B cell (primary cell): ENCODE data around the gene ERLIN1. TPM values are rescaled to one million over a fixed set of nuclear protein-coding genes. Genes with fewer than 3 reads are reported as not detected.

Source experiments
- ATAC-seq: fragments of 200-7000 bp; cut with Tn5 transposase; one replicate; pipeline ENCODE4 v1.10.0; 2021; ENCODE audit warnings: low read depth, mild to moderate bottlenecking, moderate number of reproducible peaks, moderate library complexity
- CTCF ChIA-PET: fragments of 350-600 bp; sonication (Branson Sonifier 250); formaldehyde crosslinking; loops from one replicate; lab custom pipeline; 2021; ENCODE audit warnings: antibody characterized with exemption, inconsistent platforms; lab: Charles Lee
- POLR2A ChIA-PET: fragments of 350-600 bp; sonication (Branson Sonifier 250); formaldehyde crosslinking; loops from one replicate; lab custom pipeline; 2021; ENCODE audit warnings: antibody characterized with exemption; lab: Charles Lee
- DNase-seq: peaks from one replicate; pipeline ENCODE4 v3.0.0; 2013
- H2AFZ ChIP-seq: 2 replicates; pipeline ENCODE4 v1.6.1; 2012; ENCODE audit warnings: mild to moderate bottlenecking, low read depth, low read length; ENCODE audit not compliant: insufficient read depth, poor library complexity, severe bottlenecking
- H3K27ac ChIP-seq, 2 donors: 1 replicate in 1 of 2; 2 replicates in 1 of 2; pipeline ENCODE4 v1.5.1; 2012 to 2013; ENCODE audit warnings: low read length in 2 of 2, mild to moderate bottlenecking in 2 of 2, moderate library complexity in 1 of 2
- H3K27me3 ChIP-seq, 4 experiments: fragments of 200-600 bp in 1 of 4; sonication (generic) in 1 of 4; replicated peaks in 1 of 4; 1 replicate in 2 of 4; 2 replicates in 2 of 4; pipeline versions ENCODE4 v1.6.1 to v1.7.0; 2013 to 2016; ENCODE audit warnings: low read length in 3 of 4, mild to moderate bottlenecking in 2 of 4, mixed read lengths in 1 of 4, moderate library complexity in 1 of 4; ENCODE audit not compliant: insufficient read depth in 4 of 4, control insufficient read depth in 3 of 4; ENCODE audit errors: control extremely low read depth in 1 of 4
- H3K36me3 ChIP-seq, 2 experiments: replicated peaks in 1 of 2; 1 replicate in 1 of 2; 2 replicates in 1 of 2; pipeline versions ENCODE4 v1.6.1 to v1.7.1; 2013; ENCODE audit warnings: low read length in 1 of 2; ENCODE audit not compliant: insufficient read depth in 2 of 2, control insufficient read depth in 1 of 2; ENCODE audit errors: control extremely low read depth in 1 of 2, extremely low read depth in 1 of 2
- H3K4me1 ChIP-seq, 2 donors: fragments of 200-600 bp in 1 of 2; sonication (generic) in 1 of 2; 1 replicate in 1 of 2; 2 replicates in 1 of 2; pipeline versions ENCODE4 v1.5.1 to v1.6.1; 2013 to 2017; ENCODE audit warnings: low read length in 2 of 2; ENCODE audit not compliant: control insufficient read depth in 2 of 2, insufficient read depth in 2 of 2
- H3K4me2 ChIP-seq: replicated peaks from 2 replicates; pipeline ENCODE3; 2012; ENCODE audit warnings: mild to moderate bottlenecking, low read depth, low read length; ENCODE audit not compliant: poor library complexity, severe bottlenecking
- H3K4me3 ChIP-seq, 5 experiments: fragments of 200-600 bp in 1 of 5; sonication (generic) in 1 of 5; 1 replicate in 3 of 5; 2 replicates in 2 of 5; pipeline versions ENCODE4 v1.5.1 to v1.7.0; 2011 to 2016; ENCODE audit warnings: low read length in 4 of 5, mild to moderate bottlenecking in 4 of 5, low read depth in 2 of 5, control low read depth in 1 of 5, moderate library complexity in 1 of 5; ENCODE audit not compliant: insufficient read depth in 1 of 5; ENCODE audit errors: control extremely low read depth in 1 of 5, extremely low read depth in 1 of 5
- H3K79me2 ChIP-seq: fragments of 200-600 bp; sonication (generic); one replicate; pipeline ENCODE4 v1.6.0; 2016; ENCODE audit warnings: low read length; ENCODE audit not compliant: control insufficient read depth, insufficient read depth
- H3K9ac ChIP-seq: fragments of 200-600 bp; sonication (generic); 2 replicates; pipeline ENCODE4 v1.6.1; 2017; ENCODE audit warnings: mild to moderate bottlenecking, low read length, moderate library complexity
- H3K9me3 ChIP-seq, 3 donors: one replicate each; pipeline versions ENCODE4 v1.6.1 to v1.7.1; 2013; ENCODE audit warnings: low read length in 2 of 3; ENCODE audit not compliant: control insufficient read depth in 2 of 3, insufficient read depth in 1 of 3; ENCODE audit errors: control extremely low read depth in 1 of 3
- H4K20me1 ChIP-seq: 2 replicates; pipeline ENCODE4 v1.6.0; 2012; ENCODE audit warnings: mild to moderate bottlenecking, low read length; ENCODE audit not compliant: insufficient read depth, control insufficient read depth, poor library complexity, severe bottlenecking
- H3K27ac Mint-ChIP-seq: one replicate; pipeline ENCODE4 v1.8.0; 2021; ENCODE audit warnings: mixed read lengths
- H3K27me3 Mint-ChIP-seq: one replicate; pipeline ENCODE4 v1.8.0; 2021; ENCODE audit warnings: mixed read lengths
- H3K4me1 Mint-ChIP-seq: one replicate; pipeline ENCODE4 v1.8.0; 2021; ENCODE audit warnings: mixed read lengths
- H3K4me3 Mint-ChIP-seq: one replicate; pipeline ENCODE4 v1.8.0; 2021; ENCODE audit warnings: mixed read lengths
- H3K9me3 Mint-ChIP-seq: one replicate; pipeline ENCODE4 v1.8.0; 2022; ENCODE audit warnings: mixed read lengths; ENCODE audit not compliant: insufficient read depth
- EZH2 ChIP-seq: IDR thresholded peaks from 2 replicates; pipeline ENCODE4 v1.6.1; 2012; ENCODE audit warnings: borderline replicate concordance, low read depth, mild to moderate bottlenecking, moderate library complexity, low read length; ENCODE audit not compliant: insufficient read depth, poor library complexity, severe bottlenecking
- WGBS: methylation state at CpG from one replicate; pipeline ENCODE4 v1.1.5; 2013; ENCODE audit warnings: missing lambda C conversion rate; ENCODE audit not compliant: insufficient coverage; 5-methylcytosine and 5-hydroxymethylcytosine counted together
- intact Hi-C: fragments of 100-400 bp; cut with micrococcal nuclease; formaldehyde crosslinking; loops from one replicate; pipeline ENCODE4 v1.10.0; 2022
- polyA plus RNA-seq: library from polyadenylated mRNA; depleted of rRNA; stranded (reverse); fragments of >200 nt; gene quantifications from 2 replicates; pipeline ENCODE4 v1.2.3, GENCODE V29; 2012
- total RNA-seq, 2 donors: library from RNA; stranded (reverse); fragments of 120-200 nt in 1 of 2; gene quantifications; 1 replicate in 1 of 2; 2 replicates in 1 of 2; pipeline versions ENCODE4 v1.2.3 to v1.2.4, GENCODE V29; 2013 to 2022
- TF ChIP-seq, protein P1 (sequence below): fragments of 200-600 bp; IDR thresholded peaks from one replicate; pipeline ENCODE4 v1.8.0; 2022; ENCODE audit warnings: antibody characterized with exemption, mild to moderate bottlenecking

ERLIN1 gene
- total and polyA plus RNA-seq, 2 donors (not counting 1 experiment from before 2014, with no cell fraction given): 4.3 to 9.0 TPM

DNA sequence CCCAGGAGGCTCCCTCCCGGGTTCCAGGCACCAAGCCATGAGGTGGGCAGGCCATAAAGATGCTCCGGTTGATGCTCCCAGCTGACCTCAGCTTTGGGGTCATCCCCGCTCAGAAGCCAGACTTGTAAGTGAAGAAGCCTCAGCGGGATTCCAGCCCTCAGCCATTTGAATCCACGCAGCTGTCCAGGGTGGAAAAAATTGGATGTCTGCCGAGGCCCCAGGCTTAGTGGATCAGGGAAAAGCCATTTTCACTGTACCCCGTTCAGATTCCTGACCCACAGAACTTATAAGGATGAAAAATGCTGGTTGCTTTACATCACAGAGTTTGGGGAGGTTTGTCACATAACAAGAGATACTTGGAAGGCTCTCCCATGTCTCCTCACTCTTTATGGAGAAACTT, 55.0 kb downstream of the ERLIN1 start:
- TF ChIP-seq, protein P1, sequence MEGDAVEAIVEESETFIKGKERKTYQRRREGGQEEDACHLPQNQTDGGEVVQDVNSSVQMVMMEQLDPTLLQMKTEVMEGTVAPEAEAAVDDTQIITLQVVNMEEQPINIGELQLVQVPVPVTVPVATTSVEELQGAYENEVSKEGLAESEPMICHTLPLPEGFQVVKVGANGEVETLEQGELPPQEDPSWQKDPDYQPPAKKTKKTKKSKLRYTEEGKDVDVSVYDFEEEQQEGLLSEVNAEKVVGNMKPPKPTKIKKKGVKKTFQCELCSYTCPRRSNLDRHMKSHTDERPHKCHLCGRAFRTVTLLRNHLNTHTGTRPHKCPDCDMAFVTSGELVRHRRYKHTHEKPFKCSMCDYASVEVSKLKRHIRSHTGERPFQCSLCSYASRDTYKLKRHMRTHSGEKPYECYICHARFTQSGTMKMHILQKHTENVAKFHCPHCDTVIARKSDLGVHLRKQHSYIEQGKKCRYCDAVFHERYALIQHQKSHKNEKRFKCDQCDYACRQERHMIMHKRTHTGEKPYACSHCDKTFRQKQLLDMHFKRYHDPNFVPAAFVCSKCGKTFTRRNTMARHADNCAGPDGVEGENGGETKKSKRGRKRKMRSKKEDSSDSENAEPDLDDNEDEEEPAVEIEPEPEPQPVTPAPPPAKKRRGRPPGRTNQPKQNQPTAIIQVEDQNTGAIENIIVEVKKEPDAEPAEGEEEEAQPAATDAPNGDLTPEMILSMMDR: no peak
- no peak for TF ChIP-seq EZH2
- Histone ChIP-seq H3K4me2 (no peak overlapping the region), H3K27ac (no peak overlapping the region), H3K79me2 (no peaks in the 10 kb centered on the region), H2AFZ (no peak overlapping the region), H3K4me3 (no peak overlapping the region), H3K27me3 (peaks cover 0 to 4% (median 0%) of the 10 kb centered on the region in 4 experiments), H3K9me3 (peaks cover 0 to 12% (median 9%) of the 10 kb centered on the region in 3 donors), H4K20me1 (no peaks in the 10 kb centered on the region), H3K36me3 (no peaks in the 10 kb centered on the region), H3K9ac (no peak overlapping the region), H3K4me1 (no peaks in the 10 kb centered on the region)
- peaks cover 3% of the 10 kb centered on the region for H3K9me3 Mint-ChIP-seq
- peaks cover 26% of the 10 kb centered on the region for H3K27me3 Mint-ChIP-seq
- 97% methylated on average over 5 of the region's 7 CpGs for WGBS
- no peak for DNase-seq
- ChIA-PET CTCF (no interaction called here), POLR2A (no interaction called here)
- intact Hi-C loops: no loop called here
- H3K4me1 Mint-ChIP-seq: no peaks in the 10 kb centered on the region
- no peak overlapping the region for H3K4me3 Mint-ChIP-seq
- no peak overlapping the region for H3K27ac Mint-ChIP-seq
- no peak for ATAC-seq

DNA sequence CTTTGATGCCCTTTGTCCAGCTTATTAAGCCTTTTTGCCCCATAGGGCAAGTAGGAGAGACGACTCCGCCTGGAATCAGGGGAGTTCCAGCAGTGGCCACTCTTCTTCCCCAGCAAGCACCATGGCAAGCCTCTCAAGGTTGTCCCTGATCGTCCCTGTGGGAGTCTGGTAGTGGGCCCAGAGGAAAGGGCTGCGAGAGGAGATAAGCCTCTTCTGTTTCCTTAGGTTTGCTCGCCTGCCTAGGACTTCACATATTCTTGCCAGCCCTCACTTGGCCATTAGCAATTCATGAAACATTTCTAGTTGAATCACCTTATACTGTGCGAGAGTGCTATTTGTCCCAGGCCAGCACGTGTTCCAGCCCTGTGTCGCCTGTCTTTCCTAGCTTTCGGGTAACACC, 56.4 kb downstream of the ERLIN1 start:
- peaks cover 0 to 4% (median 0%) of the 10 kb centered on the region in 4 experiments for H3K27me3 ChIP-seq
- H3K4me1 Mint-ChIP-seq: no peaks in the 10 kb centered on the region
- no peak overlapping the region for H3K4me3 ChIP-seq
- ATAC-seq (no peak), DNase-seq (no peak)
- H3K4me3 Mint-ChIP-seq: no peak overlapping the region
- no peak overlapping the region for H3K9ac ChIP-seq
- no peak overlapping the region for H3K27ac Mint-ChIP-seq
- POLR2A ChIA-PET: no interaction called here
- no peak overlapping the region for H2AFZ ChIP-seq
- CTCF ChIA-PET: interaction anchor here (0.7 kb wide), 1 partner anchor 11 kb away, joined by 4 read pairs; no protein-coding TSS in a partner anchor
- H3K79me2 ChIP-seq: no peaks in the 10 kb centered on the region
- intact Hi-C loops: no loop called here
- no peaks in the 10 kb centered on the region for H3K4me1 ChIP-seq
- peaks cover 23% of the 10 kb centered on the region for H3K27me3 Mint-ChIP-seq
- no peaks in the 10 kb centered on the region for H4K20me1 ChIP-seq
- WGBS: 62% methylated on average over 5 of the region's 9 CpGs
- H3K9me3 ChIP-seq: peaks cover 0 to 8% (median 0%) of the 10 kb centered on the region in 3 donors
- H3K36me3 ChIP-seq: no peaks in the 10 kb centered on the region
- no peak overlapping the region for H3K27ac ChIP-seq
- H3K4me2 ChIP-seq: no peak overlapping the region
- no peaks in the 10 kb centered on the region for H3K9me3 Mint-ChIP-seq
- TF ChIP-seq, protein P1: no peak
- no peak for TF ChIP-seq EZH2
